ENCODE results near the gene HS2ST1.
A peak's percentile ranks its signal among the peaks of the same experiment; 100 is the strongest.
"Not testable (repeated sequence)": the region's sequence is repeated elsewhere in the genome, so short reads cannot be mapped to it uniquely, and the experiment has no call there.

Gene HS2ST1

DNA sequence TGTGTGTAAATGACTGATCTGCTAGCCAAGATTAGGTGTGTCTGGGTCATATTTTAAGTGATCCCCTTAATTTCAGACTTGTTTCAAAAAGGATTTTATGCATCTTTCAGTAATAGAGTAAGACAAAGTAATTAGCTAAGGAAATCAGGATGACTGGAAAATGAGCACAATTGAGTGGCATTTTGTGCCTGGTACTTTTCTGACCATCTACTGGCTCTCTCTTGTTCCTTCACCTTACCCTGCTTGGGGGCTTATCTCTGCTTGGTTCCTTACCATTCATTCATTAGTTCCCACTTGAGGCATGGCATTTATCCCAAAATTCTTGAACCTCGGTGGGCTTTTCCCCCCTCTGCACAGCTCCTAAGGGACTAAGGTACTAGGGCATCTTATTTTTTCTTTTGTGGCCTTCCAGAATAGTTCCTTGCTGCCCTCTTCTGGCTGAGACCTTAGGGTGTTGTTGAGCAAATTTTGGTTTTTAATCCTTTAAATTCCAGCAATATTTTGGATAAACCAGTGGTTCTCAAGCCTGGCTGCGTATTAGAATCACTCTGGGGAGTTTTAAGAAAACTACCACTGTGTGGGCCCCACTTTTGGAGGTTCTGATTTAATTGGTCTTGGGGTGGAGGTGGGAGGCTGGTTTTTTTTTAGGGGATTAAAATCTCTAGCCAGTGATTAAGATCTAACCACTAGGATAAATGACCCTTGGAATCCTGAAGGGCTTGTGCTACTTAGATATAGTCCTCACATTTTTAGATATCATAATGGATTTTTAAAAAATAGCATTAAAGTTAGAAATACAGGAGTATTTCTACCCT is 50.8 kb downstream of the HS2ST1 start:
- FAIRE-seq (peak; percentile 86), DNase-seq (ENCODE audit: insufficient read length, low spot score) (no peak)

DNA sequence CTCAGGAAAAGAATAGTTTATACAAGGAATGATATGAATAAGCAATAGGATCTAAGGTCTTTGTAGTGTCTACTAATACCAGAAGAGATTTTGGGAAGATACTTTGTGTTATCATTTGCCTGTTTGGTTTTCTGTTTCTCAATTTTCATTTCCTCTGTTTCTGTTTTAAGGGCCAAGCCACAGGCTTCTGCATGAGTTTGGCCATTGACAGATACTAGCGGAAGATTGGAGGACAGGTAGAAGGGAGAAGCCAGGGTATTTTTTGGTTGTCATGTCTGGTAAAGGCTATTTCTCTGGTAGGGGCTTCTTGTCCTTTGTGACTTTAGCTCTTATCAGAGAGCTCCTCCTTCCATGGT is 51.4 kb downstream of the HS2ST1 start:
- FAIRE-seq, result peak; percentile 92

DNA sequence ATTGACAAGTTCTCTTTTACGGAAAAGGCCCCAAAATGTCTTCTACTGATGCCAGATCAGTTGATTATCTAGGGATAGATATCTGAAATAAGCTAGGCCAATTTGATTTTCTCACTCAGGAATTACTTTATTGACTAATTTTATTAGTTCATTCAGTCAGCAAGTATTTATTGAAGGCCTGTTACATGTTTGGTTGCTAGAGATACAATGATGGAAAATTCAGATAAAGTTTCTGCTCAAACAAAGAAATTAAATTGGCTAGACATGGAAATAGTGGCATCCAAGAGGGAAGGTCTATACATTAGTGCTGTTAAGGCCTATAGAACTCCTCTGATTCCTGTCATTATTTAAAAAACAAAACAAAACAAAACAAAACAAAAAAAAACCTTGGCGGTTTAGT is 56.5 kb downstream of the HS2ST1 start:
- no peak for DNase-seq (ENCODE audit: insufficient read length, low spot score)
- FAIRE-seq, result no peak

More for the DNA sequence above, 51.4 kb downstream of the HS2ST1 start:
- peak; percentile 7 for DNase-seq (ENCODE audit: insufficient read length, low spot score)

DNA sequence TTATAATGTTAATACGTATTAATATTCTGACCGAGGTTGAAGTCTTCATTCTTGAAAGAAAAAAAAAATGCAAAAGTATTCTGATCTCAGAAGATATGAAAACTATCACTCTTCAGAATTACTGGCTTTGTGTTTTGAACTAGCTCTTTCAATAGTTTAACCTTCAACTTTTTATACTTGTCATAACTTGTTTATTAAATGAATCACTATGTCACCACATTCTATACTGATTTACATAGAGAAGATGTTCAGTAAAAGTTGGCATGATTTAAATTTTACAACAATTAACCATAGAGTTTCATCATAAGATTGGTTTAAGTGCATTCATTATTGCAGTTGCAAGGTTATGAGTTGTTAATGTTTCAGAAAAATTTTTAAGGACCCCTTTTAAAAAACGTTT is 57.3 kb downstream of the HS2ST1 start:
- DNase-seq (ENCODE audit: insufficient read length, low spot score), result no peak
- FAIRE-seq, result no peak

DNA sequence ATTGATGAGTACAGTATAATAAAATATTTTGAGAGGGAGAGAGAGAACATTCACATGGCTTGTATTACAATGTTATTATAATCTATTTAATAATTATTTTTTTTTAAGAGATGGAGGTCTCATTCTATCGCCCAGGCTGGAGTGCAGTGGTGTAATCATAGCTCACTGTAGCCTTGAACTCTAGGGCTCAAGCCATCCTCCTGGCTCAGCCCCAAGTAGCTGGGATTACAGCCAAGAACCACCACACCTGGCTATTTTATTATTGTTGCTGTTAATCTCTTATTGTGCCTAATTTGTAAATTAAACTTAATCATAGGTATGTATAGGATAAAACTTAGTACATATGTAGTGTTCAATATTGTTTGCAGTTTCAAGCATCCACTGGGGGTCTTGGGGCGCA is 57.8 kb downstream of the HS2ST1 start:
- DNase-seq (ENCODE audit: insufficient read length, low spot score) (no peak), FAIRE-seq (no peak)

DNA sequence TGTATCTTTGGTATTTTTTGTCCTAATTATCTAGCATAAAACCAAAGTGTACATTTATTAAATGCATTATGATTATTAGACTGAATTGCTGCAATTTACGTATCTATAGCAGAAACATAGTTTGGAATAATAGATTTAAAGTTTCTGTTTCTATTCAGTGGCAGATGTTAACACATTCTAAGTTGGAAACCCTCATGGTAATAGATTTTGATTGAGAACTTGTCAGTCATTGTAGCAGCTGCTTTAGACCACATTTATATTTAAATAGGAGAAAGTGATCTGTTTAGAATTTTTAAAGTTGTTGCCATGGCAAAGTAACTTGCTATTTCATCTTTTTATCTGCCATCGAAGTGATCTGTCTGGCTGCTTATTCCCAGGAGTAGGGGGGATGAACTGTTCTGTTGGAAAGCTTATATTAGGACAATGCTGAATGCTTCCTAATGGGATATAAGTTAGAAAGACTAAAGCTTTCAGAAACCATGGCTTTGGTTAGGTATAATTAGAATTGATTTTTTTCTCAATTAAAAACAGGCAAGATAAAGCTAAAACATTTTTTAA is 61.6 kb downstream of the HS2ST1 start:
- no peak for FAIRE-seq
- DNase-seq (ENCODE audit: insufficient read length, low spot score), result no peak

DNA sequence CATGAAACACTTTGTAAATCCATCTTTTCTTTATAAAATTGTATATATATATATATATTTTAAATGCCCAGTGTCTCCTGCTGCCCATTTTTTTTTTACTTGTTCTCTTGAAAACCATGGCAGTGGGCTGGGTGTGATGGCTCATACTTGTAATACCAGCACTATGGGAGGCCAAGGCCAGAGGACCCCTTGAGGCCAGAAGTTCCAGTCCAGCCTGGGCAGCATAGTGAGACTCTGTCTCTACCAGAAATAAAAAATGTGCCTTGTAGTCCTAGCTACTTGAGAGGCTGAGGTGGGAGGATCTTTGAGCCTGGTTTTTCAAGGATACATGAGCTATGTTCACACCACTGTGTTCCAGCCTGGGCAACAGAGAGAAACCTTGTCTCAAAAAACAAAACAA is 62.2 kb downstream of the HS2ST1 start:
- DNase-seq (ENCODE audit: insufficient read length, low spot score) (no peak), FAIRE-seq (no peak)

DNA sequence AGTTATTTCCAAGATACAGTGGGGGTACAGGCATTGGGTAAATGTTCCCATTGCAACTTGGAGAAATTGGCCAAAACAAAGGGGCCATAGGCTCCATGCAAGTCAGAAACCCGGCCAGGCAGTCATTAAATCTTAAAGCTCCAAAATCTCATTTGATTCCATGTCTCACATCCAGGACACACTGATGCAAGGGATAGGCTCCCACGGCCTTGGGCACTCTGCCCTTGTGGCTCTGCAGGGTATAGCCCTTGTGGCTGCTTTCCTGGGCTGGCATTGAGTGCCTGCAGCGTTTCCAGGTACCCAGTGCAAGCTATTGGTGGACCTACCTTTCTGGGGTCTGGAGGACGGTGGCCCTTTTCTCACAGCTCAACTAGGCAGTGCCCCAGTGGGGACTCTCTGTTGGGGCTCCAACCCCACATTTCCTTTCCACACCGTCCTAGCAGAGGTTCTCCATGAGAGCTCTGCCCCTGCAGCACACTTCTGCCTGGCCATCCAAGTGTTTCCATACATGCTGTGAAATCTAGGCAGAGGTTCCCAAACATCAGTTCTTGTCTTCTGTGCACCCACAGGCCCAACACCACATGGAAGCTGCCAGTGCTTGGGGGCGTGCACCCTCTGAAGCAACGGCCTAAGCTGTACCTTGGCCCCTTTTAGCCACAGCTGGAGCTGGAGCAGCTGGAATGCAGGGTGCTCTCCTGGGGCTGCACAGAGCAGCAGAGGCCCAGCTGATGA is 67.2 kb downstream of the HS2ST1 start:
- FAIRE-seq, result no peak
- no peak for DNase-seq (ENCODE audit: insufficient read length, low spot score)

DNA sequence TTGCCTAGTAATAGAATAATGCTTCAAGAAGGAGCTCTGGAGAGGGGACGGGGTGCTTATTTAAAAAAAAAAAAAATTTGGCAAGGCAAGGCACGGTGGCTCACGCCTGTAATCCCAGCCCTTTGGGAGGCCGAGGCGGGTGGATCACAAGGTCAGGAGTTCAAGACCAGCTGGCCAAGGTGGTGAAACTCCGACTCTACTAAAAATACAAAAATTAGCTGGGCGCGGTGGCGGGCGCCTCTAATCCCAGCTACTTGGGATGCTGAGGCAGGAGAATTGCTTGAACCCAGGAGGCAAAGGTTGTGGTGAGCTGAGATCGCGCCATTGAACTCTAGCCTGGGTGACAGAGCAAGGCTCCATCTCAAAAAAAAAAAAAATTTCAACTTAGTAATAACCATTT is 69.2 kb downstream of the HS2ST1 start:
- not testable (repeated sequence) for FAIRE-seq

DNA sequence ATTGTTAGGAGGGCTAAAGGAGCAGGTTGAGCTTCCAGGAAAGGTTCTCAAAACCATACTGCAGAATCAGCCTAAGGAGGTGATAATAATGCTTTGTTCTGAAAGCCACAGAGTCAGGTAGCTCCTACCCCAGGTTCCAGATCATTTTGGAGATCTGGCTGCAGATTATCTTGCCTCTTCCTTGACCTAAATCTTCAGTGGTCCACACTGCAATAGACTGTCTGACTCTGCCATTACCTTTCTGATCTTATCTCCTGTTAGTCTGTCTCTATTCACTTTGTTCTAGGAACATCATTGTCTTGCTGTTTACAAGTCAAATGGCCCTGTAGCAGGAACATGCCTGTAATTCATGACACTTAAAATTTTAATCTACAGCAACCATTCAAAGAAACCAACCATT is 73.0 kb downstream of the HS2ST1 start:
- FAIRE-seq, result no peak
- DNase-seq (ENCODE audit: insufficient read length, low spot score), result no peak

More for the DNA sequence above, 69.2 kb downstream of the HS2ST1 start:
- DNase-seq (ENCODE audit: insufficient read length, low spot score), result not testable (repeated sequence)

DNA sequence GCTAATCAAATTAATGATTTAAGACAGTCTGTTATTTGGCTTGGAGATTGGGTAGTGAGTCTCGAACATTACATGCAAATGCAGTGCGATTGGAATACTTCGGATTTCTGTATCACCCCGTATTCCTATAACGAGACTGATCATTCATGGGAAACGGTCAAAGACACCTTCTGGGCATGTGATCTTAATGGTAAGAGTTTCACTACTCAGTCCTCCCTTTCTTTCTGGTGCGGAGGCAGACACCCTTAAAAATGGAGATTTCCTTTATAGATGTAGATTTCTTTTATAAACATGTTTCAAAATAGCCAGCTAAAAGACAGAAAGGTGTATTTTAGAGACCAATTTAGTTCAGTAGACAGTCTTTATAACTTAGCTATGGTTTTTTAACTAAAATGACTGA is 74.4 kb downstream of the HS2ST1 start:
- FAIRE-seq (no peak), DNase-seq (ENCODE audit: insufficient read length, low spot score) (no peak)

DNA sequence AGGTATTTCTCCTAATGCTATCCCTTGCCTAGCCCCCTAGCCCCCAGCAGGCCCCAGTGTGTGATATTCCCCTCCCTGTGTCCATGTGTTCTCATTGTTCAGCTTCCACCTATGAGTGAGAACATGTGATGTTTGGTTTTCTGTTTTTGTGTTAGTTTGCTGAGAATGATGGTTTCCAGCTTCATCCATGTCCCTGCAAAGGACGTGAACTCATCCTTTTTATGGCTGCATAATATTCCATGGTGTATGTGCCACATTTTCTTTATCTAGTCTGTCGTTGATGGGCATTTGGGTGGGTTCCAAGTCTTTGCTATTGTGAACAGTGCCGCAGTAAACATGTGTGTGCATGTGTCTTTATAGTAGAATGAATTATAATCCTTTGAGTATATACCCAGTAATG is 75.3 kb downstream of the HS2ST1 start:
- not testable (repeated sequence) for FAIRE-seq; DNase-seq (ENCODE audit: insufficient read length, low spot score)

DNA sequence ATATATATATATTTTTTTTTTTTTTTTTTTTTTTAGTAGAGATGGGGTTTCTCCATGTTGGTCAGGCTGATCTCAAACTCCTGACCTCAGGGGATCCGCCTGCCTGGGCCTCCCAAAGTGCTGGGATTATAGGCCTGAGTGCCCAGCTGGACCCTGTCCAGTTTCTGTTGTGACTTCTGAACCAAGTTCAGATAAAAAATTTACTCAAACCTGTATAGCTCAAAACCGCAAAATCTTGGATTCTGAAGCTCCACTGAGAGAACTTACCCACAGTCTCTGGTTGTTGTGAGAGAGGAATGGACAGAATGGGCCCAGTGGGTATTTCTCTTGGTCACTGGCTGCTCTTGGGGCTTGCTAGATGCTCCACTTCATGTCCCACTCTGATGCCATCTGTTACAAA is 76.4 kb downstream of the HS2ST1 start:
- no peak for DNase-seq (ENCODE audit: insufficient read length, low spot score)
- no peak for FAIRE-seq

DNA sequence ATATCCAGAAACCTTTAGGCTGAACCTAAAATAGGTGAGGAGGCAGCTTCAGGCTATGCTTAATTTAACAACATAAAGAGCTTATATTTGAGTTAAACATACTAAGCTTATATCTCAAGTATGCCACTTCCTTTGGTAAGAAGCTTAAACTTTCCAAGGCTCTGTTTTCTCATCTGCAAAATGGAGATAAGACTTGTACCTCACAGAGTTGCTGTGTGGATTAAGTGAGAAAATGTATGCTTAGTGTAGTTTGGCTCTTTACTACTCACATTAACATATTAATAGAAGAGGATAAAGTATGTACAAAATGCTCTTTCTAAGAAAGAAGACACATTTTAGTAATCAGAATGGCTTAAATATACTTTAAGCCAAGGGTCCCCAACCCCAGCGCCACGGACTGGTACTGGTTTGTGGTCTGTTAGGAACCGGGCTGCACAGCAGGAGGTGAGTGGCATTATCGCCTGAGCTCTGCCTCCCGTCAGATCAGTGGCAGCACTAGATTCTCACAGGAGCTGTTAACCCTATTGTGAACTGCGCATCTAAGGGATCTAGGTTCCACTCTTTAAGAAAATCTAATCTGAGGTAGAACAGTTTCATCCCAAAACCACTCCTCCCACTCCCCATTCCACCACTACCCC is 77.2 kb downstream of the HS2ST1 start:
- FAIRE-seq, result no peak
- no peak for DNase-seq (ENCODE audit: insufficient read length, low spot score)

DNA sequence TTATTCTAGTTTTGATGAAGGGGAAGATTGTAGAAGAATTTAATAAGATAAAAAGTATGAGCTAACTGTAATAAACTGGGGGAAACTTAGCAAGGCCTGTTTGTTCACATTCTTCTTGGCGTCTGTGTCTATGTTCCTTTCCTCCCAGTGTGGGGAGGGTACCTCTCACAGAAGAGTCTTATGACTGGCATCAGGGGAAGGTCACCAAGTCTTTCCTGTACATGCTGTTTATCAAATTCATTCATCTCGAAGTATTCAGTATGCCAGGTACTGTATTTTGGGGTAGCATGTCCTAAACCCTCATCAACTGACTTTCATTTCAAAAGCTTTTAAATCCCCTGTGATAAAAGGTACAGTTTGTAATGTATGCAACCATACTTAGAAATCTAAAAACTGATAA is 78.4 kb downstream of the HS2ST1 start:
- FAIRE-seq, result no peak
- no peak for DNase-seq (ENCODE audit: insufficient read length, low spot score)

DNA sequence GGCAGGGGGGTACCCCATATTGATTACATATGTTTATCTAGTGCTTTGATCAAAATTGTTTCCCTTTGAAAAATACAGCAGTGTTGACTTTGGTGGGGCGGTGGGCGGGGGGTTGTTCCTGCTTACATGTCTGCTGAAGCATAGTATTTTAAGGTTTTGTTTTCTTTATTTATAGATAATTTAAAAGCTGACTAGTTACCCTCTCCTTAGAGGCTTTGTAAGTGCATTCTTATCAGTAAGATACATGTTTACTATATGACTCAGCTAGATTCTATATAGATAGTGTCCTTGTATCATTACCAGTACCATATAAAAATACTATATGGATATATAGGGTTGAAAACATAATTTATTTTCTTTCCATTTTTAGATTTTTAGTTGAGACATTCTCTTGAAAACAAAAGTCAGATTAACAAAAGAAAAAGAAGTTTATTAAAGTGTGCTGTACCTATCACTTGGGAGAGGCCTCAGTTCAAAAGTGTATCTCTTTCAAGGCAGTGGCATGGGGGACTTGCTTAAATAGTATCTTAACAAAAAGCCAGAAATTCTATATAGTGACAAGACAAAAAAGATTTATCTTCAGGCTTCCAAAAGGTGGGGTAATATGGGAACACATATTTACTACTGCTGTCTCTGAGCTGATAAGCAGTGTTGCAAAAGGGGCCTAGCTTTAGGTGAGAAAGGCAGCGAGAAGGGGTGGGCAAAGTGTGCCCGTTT is 79.0 kb downstream of the HS2ST1 start:
- FAIRE-seq (no peak), DNase-seq (ENCODE audit: insufficient read length, low spot score) (no peak)

DNA sequence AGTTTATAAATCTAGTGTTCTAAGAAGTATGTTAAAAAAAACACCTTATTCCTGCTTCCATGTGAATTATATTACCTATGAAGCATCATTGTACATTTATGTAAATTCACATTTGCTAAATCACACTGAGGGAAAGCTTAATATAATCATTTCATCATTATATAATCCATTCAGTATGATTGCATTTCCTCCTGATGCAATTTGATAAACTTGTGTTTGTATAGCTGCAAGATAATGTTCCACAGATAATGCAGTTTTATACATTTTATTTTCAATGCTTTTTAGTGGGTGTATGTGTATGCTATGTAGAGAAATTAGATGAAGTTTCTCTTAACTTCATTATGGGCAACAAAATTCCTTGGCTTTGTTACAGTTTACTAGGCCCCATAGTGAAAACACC is 79.6 kb downstream of the HS2ST1 start:
- FAIRE-seq, result no peak

DNA sequence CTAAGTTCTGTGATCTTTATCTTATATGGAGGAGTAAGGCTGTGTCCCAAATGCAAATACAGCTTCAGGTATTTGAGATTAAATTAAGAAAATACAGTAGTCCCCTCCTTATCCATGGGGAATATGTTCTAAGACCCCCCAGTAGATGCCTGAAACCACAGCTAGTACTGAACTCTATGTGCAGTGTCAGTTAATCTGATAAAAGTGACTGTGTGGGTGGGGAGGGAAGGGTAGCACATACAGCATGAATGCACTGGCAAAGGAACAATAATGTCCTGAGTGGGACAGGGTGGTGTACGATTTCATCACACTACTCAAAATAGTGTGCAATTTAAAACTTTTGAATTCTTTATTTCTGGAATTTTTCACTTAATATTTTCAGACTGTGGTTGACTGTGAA is 83.1 kb downstream of the HS2ST1 start:
- DNase-seq (ENCODE audit: insufficient read length, low spot score) (no peak), FAIRE-seq (no peak)

More for the DNA sequence above, 79.6 kb downstream of the HS2ST1 start:
- no peak for DNase-seq (ENCODE audit: insufficient read length, low spot score)

DNA sequence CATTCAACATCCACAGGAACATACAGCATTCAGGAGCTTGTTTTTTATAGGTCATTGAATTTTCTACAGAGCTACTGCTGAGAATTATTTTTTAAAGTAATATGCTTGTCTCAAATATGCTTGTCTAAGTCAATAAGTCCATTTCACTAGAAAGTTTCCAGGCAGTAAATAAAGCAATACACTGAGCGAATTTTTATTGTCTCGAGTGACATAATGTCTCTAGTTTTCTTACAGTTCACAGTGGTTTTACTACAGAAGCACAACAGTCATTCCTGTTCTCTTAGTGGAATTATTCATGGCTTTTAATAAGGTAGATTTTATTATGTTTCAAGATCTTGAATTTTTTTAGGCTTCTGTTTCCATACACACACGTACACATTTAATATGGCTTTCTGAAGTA is 83.8 kb downstream of the HS2ST1 start:
- FAIRE-seq, result no peak

DNA sequence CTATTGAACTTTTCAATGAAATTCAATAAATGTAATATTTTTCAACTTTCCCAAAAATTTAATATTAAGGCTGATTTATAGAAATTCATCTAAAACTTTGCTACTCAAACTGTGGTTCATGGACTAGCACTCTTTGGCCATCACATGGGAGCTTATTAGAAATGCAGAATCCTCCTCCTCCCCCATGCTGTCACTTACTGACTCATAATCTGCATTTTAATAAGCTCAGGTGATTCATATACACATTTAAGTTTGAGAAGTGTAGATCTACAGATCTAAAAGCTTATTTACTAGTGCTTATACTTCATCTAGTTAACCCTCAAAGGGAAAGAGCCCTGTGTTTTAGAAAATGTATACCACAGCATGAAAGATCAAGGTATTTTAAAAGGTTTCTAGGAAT is 84.3 kb downstream of the HS2ST1 start:
- DNase-seq (ENCODE audit: insufficient read length, low spot score) (no peak), FAIRE-seq (no peak)

More for the DNA sequence above, 83.8 kb downstream of the HS2ST1 start:
- no peak for DNase-seq (ENCODE audit: insufficient read length, low spot score)

DNA sequence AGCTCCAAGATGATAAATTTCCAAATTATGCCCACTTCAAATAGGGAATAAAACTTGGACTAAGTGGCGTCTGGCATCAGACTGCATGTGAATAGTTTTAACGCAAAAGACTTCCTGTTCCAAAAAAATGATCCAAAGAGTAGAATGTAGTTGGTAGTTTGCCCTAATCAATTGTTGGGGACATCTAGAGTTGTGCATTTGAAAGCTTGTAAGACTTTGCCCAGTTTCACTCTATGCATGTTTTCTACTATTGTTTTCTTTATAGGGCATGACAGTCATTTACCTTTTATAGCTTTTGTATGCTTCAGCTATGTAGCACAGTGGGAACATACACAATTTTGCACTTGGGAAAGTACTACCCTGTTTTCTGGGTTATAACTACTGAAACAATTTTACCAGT is 86.0 kb downstream of the HS2ST1 start:
- FAIRE-seq (no peak), DNase-seq (ENCODE audit: insufficient read length, low spot score) (no peak)
